Mammary epithelial cell (primary cell): ENCODE measurements around the gene SFSWAP.

Experiments
- EZH2 ChIP-seq: IDR thresholded peaks from 2 replicates; pipeline ENCODE4 v1.6.1; 2012; ENCODE audit warnings: low read length, inconsistent platforms, borderline replicate concordance
- TF ChIP-seq, protein P1 (sequence below), 2 donors: IDR thresholded peaks in 1 of 2; conservative IDR thresholded peaks in 1 of 2; 2 replicates each; pipeline ENCODE4 v1.5.1; 2011 to 2012; ENCODE audit warnings: inconsistent platforms in 2 of 2, low read length in 2 of 2, mild to moderate bottlenecking in 2 of 2, control low read depth in 1 of 2, low read depth in 1 of 2; ENCODE audit not compliant: insufficient read depth in 1 of 2; ENCODE audit errors: extremely low read depth in 1 of 2

- TF ChIP-seq, protein P1, sequence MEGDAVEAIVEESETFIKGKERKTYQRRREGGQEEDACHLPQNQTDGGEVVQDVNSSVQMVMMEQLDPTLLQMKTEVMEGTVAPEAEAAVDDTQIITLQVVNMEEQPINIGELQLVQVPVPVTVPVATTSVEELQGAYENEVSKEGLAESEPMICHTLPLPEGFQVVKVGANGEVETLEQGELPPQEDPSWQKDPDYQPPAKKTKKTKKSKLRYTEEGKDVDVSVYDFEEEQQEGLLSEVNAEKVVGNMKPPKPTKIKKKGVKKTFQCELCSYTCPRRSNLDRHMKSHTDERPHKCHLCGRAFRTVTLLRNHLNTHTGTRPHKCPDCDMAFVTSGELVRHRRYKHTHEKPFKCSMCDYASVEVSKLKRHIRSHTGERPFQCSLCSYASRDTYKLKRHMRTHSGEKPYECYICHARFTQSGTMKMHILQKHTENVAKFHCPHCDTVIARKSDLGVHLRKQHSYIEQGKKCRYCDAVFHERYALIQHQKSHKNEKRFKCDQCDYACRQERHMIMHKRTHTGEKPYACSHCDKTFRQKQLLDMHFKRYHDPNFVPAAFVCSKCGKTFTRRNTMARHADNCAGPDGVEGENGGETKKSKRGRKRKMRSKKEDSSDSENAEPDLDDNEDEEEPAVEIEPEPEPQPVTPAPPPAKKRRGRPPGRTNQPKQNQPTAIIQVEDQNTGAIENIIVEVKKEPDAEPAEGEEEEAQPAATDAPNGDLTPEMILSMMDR (conservative IDR thresholded peaks at IDR 0.05 in 1 of 2, IDR thresholded peaks at IDR 0.05 in 1 of 2; ENCODE audit: extremely low read depth in 1 of 2, insufficient read depth in 1 of 2, low read depth in 1 of 2, low read length in 2 of 2) = peak; percentile 14 to 51
- no peak for TF ChIP-seq EZH2
Observed at GRCh38 chr12:131836193-131836592, 125.3 kb downstream of the SFSWAP start.
